ENCODE measurements around the gene FAM174C.

Gene FAM174C

GRCh38 chr19:1275260-1275975 is at the start of gene FAM174C:
Gene FAM174C, plus strand, starts transcription at chr19:1275530. Its CDS starts 20 bp downstream, at chr19:1275550.
- peak; percentile 96 for DNase-seq

- DNase-seq, result no peak
Measured at GRCh38 chr19:1226227-1226518, 49.2 kb upstream of the FAM174C start.

- no peak for DNase-seq
Measured at GRCh38 chr19:1226522-1227303, 48.6 kb upstream of the FAM174C start.

GRCh38 chr19:1227304-1228054 is 47.9 kb upstream of the FAM174C start:
- DNase-seq, result no peak

- DNase-seq, result no peak
Measured at GRCh38 chr19:1228161-1228957, 47.0 kb upstream of the FAM174C start.

GRCh38 chr19:1229056-1229923 is 46.0 kb upstream of the FAM174C start:
- DNase-seq, result no peak

GRCh38 chr19:1229924-1230782 is 45.2 kb upstream of the FAM174C start:
- DNase-seq, result no peak

GRCh38 chr19:1230783-1231489 is 44.4 kb upstream of the FAM174C start:
- DNase-seq, result no peak

- no peak for DNase-seq
Measured at GRCh38 chr19:1231729-1232637, 43.3 kb upstream of the FAM174C start.

- no peak for DNase-seq
Measured at GRCh38 chr19:1232652-1233072, 42.7 kb upstream of the FAM174C start.

GRCh38 chr19:1233115-1233667 is 42.1 kb upstream of the FAM174C start:
- no peak for DNase-seq

- DNase-seq, result no peak
Measured at GRCh38 chr19:1234051-1234954, 41.0 kb upstream of the FAM174C start.

- DNase-seq, result no peak
Measured at GRCh38 chr19:1234955-1235380, 40.4 kb upstream of the FAM174C start.

GRCh38 chr19:1235625-1236538 is 39.4 kb upstream of the FAM174C start:
- no peak for DNase-seq

- no peak for DNase-seq
Measured at GRCh38 chr19:1236576-1236975, 38.8 kb upstream of the FAM174C start.

- DNase-seq, result no peak
Measured at GRCh38 chr19:1237027-1237659, 38.2 kb upstream of the FAM174C start.

Data from activated CD8-positive, alpha-beta memory T cell treated with anti-CD3 and anti-CD28 coated beads, Interleukin-2, amount 50 U/mL, for 4 hours (primary cell).